ENCODE measurements around the gene NR1D1.

The NR1D1 gene

GRCh38 chr17:40065769-40066510 is 34.4 kb downstream of the NR1D1 start:
- in situ Hi-C loops (cut with HindIII; ENCODE audit: low sequenced_read_pairs), result loop anchor here (5.0 kb wide), 1 partner anchor 91 kb away; no protein-coding TSS in a partner anchor

DNA sequence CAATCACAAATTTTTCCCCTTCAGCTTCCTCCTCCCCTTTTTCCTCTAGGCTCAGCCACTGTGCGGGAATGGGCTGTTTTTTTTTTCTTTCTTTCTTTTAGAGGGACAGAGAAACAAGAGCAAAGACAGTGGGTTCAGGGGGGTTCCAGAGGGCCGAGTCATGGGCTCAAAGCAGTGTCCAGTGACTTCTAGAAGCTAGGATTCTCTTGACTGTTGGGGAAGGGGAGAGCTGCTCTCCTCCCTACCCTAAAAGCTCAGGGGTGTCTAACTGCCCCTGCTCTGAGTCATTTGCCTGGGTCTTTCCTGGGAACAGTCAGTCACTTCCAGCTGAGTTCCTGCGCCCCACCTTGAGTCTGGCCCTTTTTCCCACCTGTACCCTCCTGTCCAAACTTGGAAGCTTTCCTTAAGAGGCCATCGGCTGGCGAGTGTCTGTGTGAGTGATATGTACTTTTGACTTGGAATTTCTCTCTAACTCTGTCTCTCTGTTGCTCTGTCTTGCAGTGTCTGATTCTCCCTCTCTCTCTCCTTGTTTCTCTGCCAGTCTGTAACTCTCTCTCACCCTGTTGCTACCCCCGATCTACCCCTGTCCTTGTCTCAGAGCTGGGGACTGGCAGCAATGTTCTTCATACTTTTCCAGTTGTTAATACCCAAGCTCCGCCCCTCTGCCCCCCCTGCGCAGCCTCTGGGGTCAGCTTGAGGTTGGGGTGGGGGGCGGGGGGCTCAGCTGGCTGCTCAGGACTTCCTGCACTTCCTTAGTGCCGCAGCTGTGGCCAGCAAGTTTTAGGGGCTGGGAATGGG is 35.2 kb downstream of the NR1D1 start:
- in situ Hi-C loops (cut with HindIII; ENCODE audit: low sequenced_read_pairs), result loop anchor here (5.0 kb wide), 1 partner anchor 92 kb away; no protein-coding TSS in a partner anchor

DNA sequence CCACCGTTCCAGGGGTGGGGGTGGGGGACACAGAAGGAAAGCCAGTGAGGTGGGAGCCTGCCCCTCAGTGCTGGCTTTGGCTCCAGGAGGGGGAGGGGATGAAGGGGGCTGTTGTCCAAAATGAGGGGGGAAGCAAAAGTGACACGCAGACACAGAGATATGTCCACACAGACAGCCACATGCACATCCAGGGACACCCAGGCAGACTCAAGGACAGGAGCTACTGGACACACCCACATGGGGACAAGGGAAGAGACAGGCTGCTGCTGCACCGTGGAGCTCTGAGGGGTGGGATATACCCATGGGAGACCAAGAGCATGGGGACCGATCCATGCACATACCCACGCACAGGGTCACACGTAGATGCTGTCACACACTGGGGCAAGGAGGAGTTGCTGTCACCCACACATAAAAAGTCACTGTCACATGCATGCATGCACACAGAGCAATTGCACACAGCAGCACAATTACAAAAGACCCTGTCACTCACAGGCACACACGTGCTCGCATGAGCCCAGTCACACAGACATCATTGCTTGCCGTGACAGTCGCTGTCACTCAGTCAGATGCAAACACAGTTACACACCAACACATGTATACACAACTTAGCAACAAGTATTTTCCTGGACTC is 36.4 kb downstream of the NR1D1 start:
- in situ Hi-C loops (cut with HindIII; ENCODE audit: low sequenced_read_pairs), result no loop called here

- in situ Hi-C loops (cut with HindIII; ENCODE audit: low sequenced_read_pairs), result no loop called here
Measured at GRCh38 chr17:40063187-40063771, 37.1 kb downstream of the NR1D1 start.

DNA sequence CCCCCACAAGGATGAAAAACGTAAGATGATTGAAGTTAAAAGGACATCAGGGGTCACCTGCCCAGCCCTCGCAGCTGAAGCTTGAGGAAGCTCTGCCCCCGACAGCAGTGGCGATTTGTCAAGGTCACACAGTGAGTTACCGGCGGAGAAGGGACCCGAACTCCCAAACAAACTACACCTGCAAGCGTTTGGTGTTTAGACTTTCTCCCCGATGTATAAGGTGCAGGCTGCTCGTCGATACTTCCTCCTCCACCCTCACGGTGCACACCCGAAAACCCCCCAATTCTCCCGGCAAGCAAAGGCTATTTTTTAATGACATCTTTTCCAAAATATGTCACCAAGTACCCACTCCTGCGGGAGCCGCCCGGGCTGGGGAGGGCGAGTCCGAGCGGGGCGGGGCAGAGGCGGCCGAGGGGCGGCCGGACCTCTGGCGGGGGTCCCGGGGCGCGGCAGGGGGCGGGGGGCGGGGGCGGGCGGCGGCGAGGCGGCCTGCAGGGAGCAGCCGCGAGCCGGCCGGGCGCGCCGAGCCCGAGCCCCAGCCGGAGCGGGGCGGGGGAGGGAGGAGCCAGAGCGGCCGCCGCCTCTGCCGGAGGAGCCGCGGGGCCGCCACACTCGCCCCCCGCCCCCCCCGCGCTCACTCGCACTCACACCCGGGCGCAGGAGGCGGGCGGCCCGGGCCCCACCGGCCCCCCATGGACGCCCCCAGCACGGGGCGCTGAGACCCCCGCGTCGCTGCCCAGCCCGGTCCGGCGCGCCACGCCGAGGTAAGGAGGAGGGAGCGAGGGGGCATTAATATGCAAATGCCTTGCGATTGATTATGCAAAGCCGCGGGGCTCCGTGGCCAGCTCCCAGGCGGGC is 37.8 kb downstream of the NR1D1 start, which contains the start of gene THRA:
Gene THRA, plus strand, starts transcription at position 637 of the 858 bp plus-strand sequence. CDS start 11,524 bp downstream, outside the sequence.
- in situ Hi-C loops (cut with HindIII; ENCODE audit: low sequenced_read_pairs), result no loop called here

- in situ Hi-C loops (cut with HindIII; ENCODE audit: low sequenced_read_pairs), result no loop called here
Measured at GRCh38 chr17:40061609-40062038, 38.8 kb downstream of the NR1D1 start.

DNA sequence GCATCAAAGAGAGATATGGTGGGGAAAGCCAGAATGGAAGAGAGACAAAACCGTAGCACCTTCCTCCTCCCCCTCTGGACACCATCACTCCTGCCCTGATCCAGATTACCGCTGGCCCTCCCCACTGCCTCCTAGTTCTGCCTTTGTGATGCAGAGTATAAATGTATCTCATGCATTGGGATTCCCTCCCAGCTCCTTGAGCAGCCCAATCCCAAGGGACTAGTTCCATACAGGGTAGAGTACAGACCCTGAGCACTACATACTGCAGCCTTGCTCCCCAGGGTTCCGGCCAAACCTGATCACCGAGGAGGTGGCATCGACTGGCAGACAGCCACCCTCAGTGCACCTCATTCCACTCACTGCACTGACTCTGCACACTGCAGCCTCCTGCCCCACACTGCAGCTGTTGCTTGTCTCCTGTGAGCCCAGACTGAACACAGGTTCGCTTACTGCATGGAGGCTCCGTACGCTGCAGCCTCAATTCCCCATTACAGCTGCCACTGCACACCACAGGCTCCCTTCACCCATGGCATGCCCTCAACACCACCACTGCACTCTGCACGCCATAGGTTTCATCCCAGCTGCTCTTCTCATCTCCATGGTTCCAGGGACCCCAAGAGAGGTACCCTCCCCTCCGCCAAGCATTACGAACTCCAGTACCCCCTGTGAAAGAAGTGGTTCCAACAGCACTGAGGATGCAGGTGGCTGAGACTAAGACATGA is 39.3 kb downstream of the NR1D1 start:
- in situ Hi-C loops (cut with HindIII; ENCODE audit: low sequenced_read_pairs), result no loop called here

DNA sequence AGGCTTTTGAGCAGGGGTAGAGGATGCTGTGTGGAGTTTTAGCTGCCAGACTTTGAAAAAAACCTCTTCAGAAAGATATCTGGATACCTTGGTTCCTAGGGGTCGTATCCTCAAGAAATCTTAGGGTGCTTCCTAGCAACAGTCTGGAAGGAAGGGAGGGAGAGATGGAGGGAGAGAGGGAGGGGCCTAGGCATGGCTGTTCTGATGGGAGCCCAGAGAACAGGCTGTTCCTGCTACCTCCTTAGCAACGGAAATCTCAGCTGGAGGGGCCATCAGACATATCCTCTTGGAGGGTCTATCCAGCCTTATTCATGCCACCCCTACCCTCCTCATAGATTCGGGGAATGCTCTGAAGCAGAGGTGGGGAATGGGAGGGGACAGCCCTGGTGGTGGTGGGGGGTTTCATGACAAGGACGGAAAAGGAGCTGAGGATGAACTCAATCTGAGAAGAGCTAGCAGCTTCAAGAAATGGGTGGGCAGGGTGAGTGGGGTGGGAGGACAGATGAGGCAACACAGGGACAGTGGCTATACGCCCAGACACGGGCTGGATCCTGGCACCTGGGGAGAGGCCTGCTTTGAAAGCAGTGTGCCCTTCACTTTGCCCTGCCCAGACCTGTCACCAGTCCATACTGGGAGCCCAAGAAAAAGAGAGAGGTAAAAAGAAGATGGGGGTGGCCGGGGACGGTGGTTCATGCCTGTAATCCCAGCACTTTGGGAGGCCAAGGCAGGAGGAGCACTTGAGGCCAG is 40.5 kb downstream of the NR1D1 start:
- in situ Hi-C loops (cut with HindIII; ENCODE audit: low sequenced_read_pairs), result loop anchor here (5.0 kb wide), 1 partner anchor 117 kb away; the partner anchor contains the start of gene RAPGEFL1

DNA sequence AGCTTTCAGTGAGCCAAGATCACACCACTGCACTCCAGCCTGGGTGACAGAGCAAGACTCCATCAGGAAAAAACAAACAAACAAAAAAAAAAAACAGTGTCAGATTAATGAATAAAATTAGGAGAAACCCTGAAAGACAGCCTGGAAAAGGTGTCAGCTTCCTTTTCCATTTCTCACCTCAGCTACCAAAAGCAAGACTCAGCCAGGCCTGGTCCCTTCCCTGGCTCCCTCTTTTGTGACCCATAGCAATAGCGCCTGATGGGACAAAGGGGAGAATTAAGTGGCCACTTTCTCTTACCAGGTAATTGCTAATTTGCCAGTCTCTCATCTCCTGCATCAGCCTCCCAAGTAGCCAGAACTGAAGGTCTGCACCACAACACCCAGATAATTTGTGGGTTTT is 41.5 kb downstream of the NR1D1 start:
- in situ Hi-C loops (cut with HindIII; ENCODE audit: low sequenced_read_pairs), result loop anchor here (5.0 kb wide), 1 partner anchor 118 kb away; the partner anchor contains the start of gene RAPGEFL1

DNA sequence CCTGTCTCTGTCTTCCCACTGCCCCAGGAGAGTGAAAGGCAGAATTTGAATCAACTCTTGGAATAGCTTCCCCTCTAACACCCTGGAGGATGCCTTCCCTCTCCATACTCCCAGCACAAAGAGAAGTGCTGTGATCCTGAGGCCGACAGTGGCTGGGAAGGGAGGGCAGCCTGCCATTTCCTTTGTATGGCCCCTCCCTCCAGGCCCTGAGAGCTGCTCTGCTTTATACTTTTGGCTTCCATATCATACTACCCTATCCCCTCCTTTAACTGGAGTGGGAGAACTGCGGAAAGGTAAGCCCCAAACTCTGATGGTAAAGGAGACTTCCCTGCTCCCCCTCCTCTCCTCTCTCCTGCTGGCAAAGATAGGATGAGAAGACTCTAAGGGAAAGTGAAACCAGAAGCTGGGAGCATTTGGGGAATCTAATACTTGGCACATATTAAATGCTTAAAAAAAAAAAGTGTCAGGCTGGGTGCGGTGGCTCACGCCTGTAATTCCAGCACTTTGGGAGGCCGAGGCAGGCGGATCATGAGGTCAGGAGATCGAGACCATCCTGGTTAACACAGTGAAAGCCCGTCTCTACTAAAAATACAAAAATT is 42.1 kb downstream of the NR1D1 start:
- in situ Hi-C loops (cut with HindIII; ENCODE audit: low sequenced_read_pairs), result loop anchor here (5.0 kb wide), 1 partner anchor 119 kb away; the partner anchor contains the start of gene RAPGEFL1

DNA sequence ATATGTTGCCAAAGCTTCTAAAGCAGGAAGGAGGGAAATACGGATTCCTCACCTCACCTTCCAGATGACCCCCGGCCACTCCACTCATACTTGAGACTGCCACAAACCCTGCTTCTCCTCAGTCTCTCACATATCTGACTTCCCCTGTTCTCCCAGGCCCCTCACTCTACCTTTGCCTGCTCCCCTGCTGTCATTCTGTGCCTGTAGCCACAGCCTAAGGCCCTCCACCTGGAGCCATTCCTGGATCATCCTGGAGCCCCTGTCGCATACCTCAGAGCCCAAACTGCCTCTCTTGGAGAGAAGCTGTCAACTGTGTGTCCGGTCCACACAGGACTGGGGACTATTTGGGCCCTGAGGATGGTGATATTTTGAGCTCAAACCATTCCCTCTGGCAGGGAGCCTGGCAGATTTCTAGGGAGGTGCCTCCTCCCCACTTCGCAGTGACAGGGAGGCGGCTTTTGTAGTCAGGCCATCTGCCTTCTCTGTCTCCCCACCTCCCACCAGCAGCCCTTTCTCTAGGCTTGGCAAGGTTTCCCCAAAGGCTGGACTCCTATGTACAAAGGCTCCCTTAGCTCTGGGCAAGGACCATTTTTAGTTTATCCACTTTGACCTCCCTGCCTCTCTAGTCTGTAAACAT is 43.9 kb downstream of the NR1D1 start:
- in situ Hi-C loops (cut with HindIII; ENCODE audit: low sequenced_read_pairs), result loop anchor here (5.0 kb wide), 1 partner anchor 121 kb away; the partner anchor contains the start of gene RAPGEFL1
